DOHH2 (cell line): ENCODE measurements around the gene MYL4.

Source experiments
- H3F3A ChIP-seq: fragments of 200-600 bp; sonication (generic), shearing (Covaris generic); 2 replicates; pipeline ENCODE4 v1.6.0; 2016; ENCODE audit warnings: antibody characterized with exemption, mild to moderate bottlenecking; ENCODE audit not compliant: control insufficient read depth, insufficient read depth
- H3K27ac ChIP-seq: fragments of 200-600 bp; sonication (generic); 2 replicates; pipeline ENCODE4 v1.5.1; 2014; ENCODE audit warnings: low read depth, mild to moderate bottlenecking, low read length, moderate library complexity
- H3K27me3 ChIP-seq: fragments of 200-600 bp; sonication (generic); 2 replicates; pipeline ENCODE4 v1.6.1; 2014; ENCODE audit warnings: mild to moderate bottlenecking, low read length, mixed read lengths; ENCODE audit not compliant: control insufficient read depth
- H3K36me3 ChIP-seq: fragments of 200-600 bp; sonication (generic); 2 replicates; pipeline ENCODE4 v1.6.1; 2014; ENCODE audit warnings: mild to moderate bottlenecking, low read length, moderate library complexity, mixed read lengths; ENCODE audit not compliant: control insufficient read depth
- H3K4me1 ChIP-seq: fragments of 200-600 bp; sonication (generic); 2 replicates; pipeline ENCODE4 v1.6.1; 2014; ENCODE audit warnings: mild to moderate bottlenecking, low read length, mixed read lengths; ENCODE audit not compliant: control insufficient read depth
- H3K4me2 ChIP-seq: fragments of 200-600 bp; sonication (generic); 2 replicates; pipeline ENCODE4 v1.6.0; 2014; ENCODE audit warnings: mild to moderate bottlenecking, low read length, moderate library complexity
- H3K4me3 ChIP-seq: fragments of 200-600 bp; sonication (generic); 2 replicates; pipeline ENCODE4 v1.5.1; 2014; ENCODE audit warnings: mild to moderate bottlenecking, low read length, mixed read lengths
- H3K79me2 ChIP-seq: fragments of 200-600 bp; sonication (generic); 2 replicates; pipeline ENCODE4 v1.6.1; 2014; ENCODE audit warnings: mild to moderate bottlenecking, low read length, mixed read lengths; ENCODE audit not compliant: control insufficient read depth
- H3K9me2 ChIP-seq: fragments of 200-600 bp; sonication (generic); replicated peaks from 2 replicates; pipeline ENCODE4 v1.6.1; 2014; ENCODE audit warnings: mild to moderate bottlenecking, low read length, mixed read lengths; ENCODE audit not compliant: control insufficient read depth
- H3K9me3 ChIP-seq: fragments of 200-600 bp; sonication (generic); 2 replicates; pipeline ENCODE4 v1.6.1; 2014; ENCODE audit warnings: antibody characterized with exemption, low read length, mixed read lengths; ENCODE audit not compliant: control insufficient read depth, insufficient read depth
- H4K20me1 ChIP-seq: fragments of 200-600 bp; sonication (generic); 2 replicates; pipeline ENCODE4 v1.6.0; 2014; ENCODE audit warnings: low read depth, mild to moderate bottlenecking, antibody characterized with exemption, low read length, moderate library complexity; ENCODE audit not compliant: control insufficient read depth, insufficient read depth
- CTCF ChIP-seq: fragments of 200-600 bp; sonication (generic); IDR thresholded peaks from one replicate; pipeline ENCODE4 v1.5.1; 2014; ENCODE audit warnings: antibody characterized with exemption, mild to moderate bottlenecking, low read depth, low read length; ENCODE audit not compliant: poor library complexity, severe bottlenecking
- EZH2phosphoT487 ChIP-seq: fragments of 200-600 bp; sonication (generic); IDR thresholded peaks from 2 replicates; pipeline ENCODE4 v1.6.1; 2017; ENCODE audit warnings: borderline replicate concordance, mild to moderate bottlenecking, antibody characterized with exemption, low read length, moderate library complexity, mixed read lengths

Gene MYL4

DNA sequence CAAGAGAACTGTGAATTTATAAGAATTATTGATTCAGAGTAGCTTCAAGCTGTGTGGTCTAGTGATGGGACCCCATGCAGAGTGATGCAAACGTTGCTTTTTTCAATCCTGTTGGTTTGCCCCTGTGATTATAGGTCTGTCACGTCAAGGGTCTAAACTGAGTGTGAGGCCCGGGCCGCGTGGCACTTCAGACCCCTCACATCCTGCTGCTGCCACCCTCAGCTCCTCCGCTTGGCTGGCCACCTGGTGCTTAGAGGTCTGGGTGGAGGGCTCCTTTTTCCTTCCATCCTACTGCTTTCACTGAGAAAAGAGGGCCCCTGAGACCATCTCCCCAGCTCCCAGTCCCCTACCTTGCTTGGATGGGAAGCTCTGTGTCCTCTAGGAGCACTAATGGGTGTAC, 12.0 kb downstream of the MYL4 start:
- H3K4me2 ChIP-seq, result no peak overlapping the region
- no peaks in the 10 kb centered on the region for H3K79me2 ChIP-seq
- no peak for TF ChIP-seq EZH2phosphoT487
- TF ChIP-seq CTCF, result no peak
- no peaks in the 10 kb centered on the region for H3F3A ChIP-seq
- H3K4me1 ChIP-seq, result peaks cover 11% of the 10 kb centered on the region
- peaks cover 5% of the 10 kb centered on the region for H3K9me3 ChIP-seq
- H3K27me3 ChIP-seq, result no peaks in the 10 kb centered on the region
- H4K20me1 ChIP-seq, result no peaks in the 10 kb centered on the region
- no peak overlapping the region for H3K27ac ChIP-seq
- H3K36me3 ChIP-seq, result no peaks in the 10 kb centered on the region
- no peaks in the 10 kb centered on the region for H3K9me2 ChIP-seq
- no peak overlapping the region for H3K4me3 ChIP-seq

DNA sequence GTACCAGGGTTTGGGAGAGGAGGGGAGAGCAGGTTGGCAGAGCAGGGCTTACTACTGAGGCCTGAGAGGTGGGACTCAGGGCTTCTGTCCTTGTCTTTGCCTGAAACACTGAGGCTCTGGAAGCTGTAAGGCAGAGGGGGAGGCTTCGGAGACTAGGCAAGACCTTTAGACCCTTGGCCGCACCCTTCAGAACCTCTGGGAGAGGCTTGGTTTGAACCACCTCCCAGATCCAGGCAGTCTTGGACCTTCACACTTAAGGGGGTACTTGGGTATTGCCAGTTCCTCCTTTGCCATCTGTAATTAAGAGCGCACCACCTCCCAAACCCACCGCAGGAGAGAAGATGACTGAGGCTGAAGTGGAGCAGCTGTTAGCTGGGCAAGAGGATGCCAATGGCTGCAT, 12.9 kb downstream of the MYL4 start:
- no peaks in the 10 kb centered on the region for H3K36me3 ChIP-seq
- no peak overlapping the region for H3K4me2 ChIP-seq
- no peaks in the 10 kb centered on the region for H3K27me3 ChIP-seq
- no peaks in the 10 kb centered on the region for H3K79me2 ChIP-seq
- peaks cover 11% of the 10 kb centered on the region for H3K4me1 ChIP-seq
- no peak for TF ChIP-seq CTCF
- no peak for TF ChIP-seq EZH2phosphoT487
- no peaks in the 10 kb centered on the region for H3F3A ChIP-seq
- H3K9me3 ChIP-seq, result peaks cover 5% of the 10 kb centered on the region
- no peak overlapping the region for H3K27ac ChIP-seq
- no peaks in the 10 kb centered on the region for H3K9me2 ChIP-seq
- no peaks in the 10 kb centered on the region for H4K20me1 ChIP-seq
- no peak overlapping the region for H3K4me3 ChIP-seq

DNA sequence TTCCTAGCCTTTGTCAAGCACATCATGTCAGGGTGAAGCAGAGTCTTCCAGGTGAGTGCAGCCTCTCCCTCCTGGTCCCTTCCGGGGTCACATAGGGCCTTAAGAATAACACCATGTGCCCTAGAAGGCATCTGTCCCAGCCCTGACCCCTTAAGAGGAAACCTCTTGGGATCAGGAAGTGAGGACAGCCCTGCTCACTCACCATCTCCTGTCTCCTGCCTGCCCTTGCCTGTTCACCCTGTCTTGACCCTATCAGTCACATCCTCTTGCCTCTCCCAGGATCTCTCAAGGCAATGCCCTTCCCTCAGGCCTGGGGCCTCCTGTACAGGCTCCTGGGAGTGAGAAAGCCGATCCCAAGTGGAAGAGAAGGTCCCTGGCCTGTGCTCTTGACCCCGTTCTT, 13.9 kb downstream of the MYL4 start:
- Histone ChIP-seq H3K4me1 (peaks cover 11% of the 10 kb centered on the region), H3K9me3 (peaks cover 5% of the 10 kb centered on the region), H3F3A (no peaks in the 10 kb centered on the region), H3K36me3 (no peaks in the 10 kb centered on the region), H3K79me2 (no peaks in the 10 kb centered on the region), H4K20me1 (no peaks in the 10 kb centered on the region), H3K27me3 (no peaks in the 10 kb centered on the region), H3K4me2 (no peak overlapping the region), H3K9me2 (no peaks in the 10 kb centered on the region), H3K27ac (no peak overlapping the region), H3K4me3 (no peak overlapping the region)
- TF ChIP-seq EZH2phosphoT487 (no peak), CTCF (no peak)

GRCh38 chr17:47223460-47223859, 14.3 kb downstream of the MYL4 start:
- H3K4me1 ChIP-seq, result peaks cover 11% of the 10 kb centered on the region
- H3K27ac ChIP-seq, result no peak overlapping the region

More at GRCh38 chr17:47223460-47223859, 14.3 kb downstream of the MYL4 start:
- TF ChIP-seq CTCF (no peak), EZH2phosphoT487 (no peak)
- Histone ChIP-seq H3F3A (no peaks in the 10 kb centered on the region), H4K20me1 (no peaks in the 10 kb centered on the region), H3K9me2 (no peaks in the 10 kb centered on the region), H3K9me3 (peaks cover 5% of the 10 kb centered on the region), H3K4me2 (no peak overlapping the region), H3K36me3 (no peaks in the 10 kb centered on the region), H3K4me3 (no peak overlapping the region), H3K79me2 (no peaks in the 10 kb centered on the region), H3K27me3 (no peaks in the 10 kb centered on the region)
